ENCODE results near the gene MSI2.

The MSI2 gene

GRCh38 chr17:57516290-57517230, 260.2 kb downstream of the MSI2 start:
- DNase-seq (ENCODE audit: low read depth in 1 of 2, low spot score in 1 of 2), result no peak
- no peak for TF ChIP-seq JUND (IDR thresholded peaks at IDR 0.05; ENCODE audit: low read depth)
- in situ Hi-C loops (cut with HindIII; ENCODE audit: low pct_unique_long_range_greater_than_20kb, low sequenced_read_pairs), result no loop called here

DNA sequence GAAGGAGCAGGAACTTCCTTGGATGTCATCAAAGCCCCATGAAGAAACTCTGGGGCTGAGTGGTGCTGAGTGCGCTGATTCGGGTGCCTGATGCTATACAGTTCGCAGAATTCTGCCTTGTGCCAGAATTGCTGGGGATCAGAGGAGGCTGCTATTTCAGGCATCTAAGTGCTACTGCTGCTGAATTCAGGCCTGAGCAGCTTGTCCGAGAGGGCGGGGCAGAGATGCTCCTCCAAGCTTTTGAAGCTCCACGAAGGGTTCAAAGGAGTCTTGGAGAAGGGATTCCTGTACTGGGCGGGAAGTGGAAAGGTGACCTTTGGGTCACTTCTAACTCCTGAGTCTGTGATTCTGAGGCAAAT, 260.9 kb downstream of the MSI2 start:
- no peak for TF ChIP-seq JUND (IDR thresholded peaks at IDR 0.05; ENCODE audit: low read depth)
- DNase-seq (ENCODE audit: low read depth in 1 of 2, low spot score in 1 of 2), result no peak
- in situ Hi-C loops (cut with HindIII; ENCODE audit: low pct_unique_long_range_greater_than_20kb, low sequenced_read_pairs), result no loop called here

- in situ Hi-C loops (cut with HindIII; ENCODE audit: low pct_unique_long_range_greater_than_20kb, low sequenced_read_pairs), result no loop called here
- no peak for TF ChIP-seq JUND (IDR thresholded peaks at IDR 0.05; ENCODE audit: low read depth)
- no peak for DNase-seq (ENCODE audit: low read depth in 1 of 2, low spot score in 1 of 2)
Observed at GRCh38 chr17:57517632-57518456, 261.5 kb downstream of the MSI2 start.

DNA sequence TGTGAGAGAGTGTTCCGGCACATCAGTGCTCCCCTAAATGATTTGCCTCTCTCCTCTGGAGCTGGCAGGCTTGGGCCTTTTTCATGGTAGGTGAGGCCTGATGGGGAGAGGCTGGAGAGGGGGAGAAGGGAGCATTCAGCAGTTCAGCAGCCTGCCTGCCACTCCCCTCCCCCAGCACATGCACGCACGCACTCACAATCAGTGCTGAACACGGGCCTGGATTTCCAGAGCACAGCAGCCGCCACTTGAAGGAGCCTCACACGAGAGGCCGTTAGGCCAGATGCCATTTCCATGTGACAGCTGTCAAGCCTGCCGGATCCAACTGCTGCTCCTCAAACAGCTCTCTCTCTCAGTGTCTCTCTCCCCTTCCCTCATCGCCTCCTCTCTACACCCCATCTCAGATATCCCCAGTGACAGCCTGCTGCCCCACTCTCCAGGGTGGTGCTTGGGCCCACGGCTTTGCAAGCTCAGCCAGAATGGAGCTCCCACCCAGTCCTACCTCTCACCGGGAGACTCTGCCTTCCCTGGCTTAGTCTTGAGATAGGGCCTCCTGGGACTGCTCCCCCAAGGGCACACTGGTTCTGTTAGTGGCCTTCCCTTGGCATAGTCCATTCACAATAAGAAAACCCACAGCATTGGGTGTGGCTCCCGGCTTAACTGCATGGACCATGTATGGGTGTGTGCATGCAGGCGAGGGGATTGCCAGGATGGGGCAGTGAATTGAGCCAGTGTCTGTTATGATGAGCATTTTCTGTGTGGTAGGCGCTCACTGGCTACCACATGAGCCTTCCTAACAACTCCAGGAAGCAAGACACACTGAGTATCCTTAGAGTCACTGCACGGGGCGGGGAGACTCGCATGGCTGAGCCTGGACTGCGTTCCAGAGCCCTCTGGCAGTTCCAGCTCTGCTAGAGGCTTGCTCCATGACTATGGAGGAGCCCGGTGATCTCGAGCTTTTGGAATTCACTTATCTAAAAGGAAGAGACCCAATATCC, 262.6 kb downstream of the MSI2 start:
- no peak for DNase-seq (ENCODE audit: low read depth in 1 of 2, low spot score in 1 of 2)
- in situ Hi-C loops (cut with HindIII; ENCODE audit: low pct_unique_long_range_greater_than_20kb, low sequenced_read_pairs), result no loop called here
- no peak for TF ChIP-seq JUND (IDR thresholded peaks at IDR 0.05; ENCODE audit: low read depth)

DNA sequence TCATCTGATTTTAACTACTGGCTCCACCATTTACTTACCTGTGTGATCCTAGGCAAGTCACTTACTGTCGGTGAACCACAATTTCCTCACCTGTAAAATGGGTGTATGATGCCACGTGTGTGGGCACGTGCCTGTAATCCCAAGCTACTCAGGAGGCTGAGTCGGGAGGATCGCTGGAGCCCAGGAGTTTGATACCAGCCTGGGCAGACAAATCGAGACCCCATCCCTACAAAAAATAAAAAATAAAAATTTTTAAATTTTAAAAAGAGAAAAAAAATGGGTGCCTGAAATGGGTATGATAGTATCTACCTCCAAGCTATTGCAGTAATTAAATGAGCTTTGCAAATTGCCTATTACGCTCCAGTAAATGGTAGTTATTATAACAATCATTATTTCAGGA, 263.5 kb downstream of the MSI2 start:
- in situ Hi-C loops (cut with HindIII; ENCODE audit: low pct_unique_long_range_greater_than_20kb, low sequenced_read_pairs), result no loop called here
- no peak for TF ChIP-seq JUND (IDR thresholded peaks at IDR 0.05; ENCODE audit: low read depth)
- no peak for DNase-seq (ENCODE audit: low read depth in 1 of 2, low spot score in 1 of 2)

GRCh38 chr17:57521606-57522005, 265.3 kb downstream of the MSI2 start:
- in situ Hi-C loops (cut with HindIII; ENCODE audit: low pct_unique_long_range_greater_than_20kb, low sequenced_read_pairs), result no loop called here
- no peak for TF ChIP-seq JUND (IDR thresholded peaks at IDR 0.05; ENCODE audit: low read depth)
- no peak for DNase-seq (ENCODE audit: low read depth in 1 of 2, low spot score in 1 of 2)

DNA sequence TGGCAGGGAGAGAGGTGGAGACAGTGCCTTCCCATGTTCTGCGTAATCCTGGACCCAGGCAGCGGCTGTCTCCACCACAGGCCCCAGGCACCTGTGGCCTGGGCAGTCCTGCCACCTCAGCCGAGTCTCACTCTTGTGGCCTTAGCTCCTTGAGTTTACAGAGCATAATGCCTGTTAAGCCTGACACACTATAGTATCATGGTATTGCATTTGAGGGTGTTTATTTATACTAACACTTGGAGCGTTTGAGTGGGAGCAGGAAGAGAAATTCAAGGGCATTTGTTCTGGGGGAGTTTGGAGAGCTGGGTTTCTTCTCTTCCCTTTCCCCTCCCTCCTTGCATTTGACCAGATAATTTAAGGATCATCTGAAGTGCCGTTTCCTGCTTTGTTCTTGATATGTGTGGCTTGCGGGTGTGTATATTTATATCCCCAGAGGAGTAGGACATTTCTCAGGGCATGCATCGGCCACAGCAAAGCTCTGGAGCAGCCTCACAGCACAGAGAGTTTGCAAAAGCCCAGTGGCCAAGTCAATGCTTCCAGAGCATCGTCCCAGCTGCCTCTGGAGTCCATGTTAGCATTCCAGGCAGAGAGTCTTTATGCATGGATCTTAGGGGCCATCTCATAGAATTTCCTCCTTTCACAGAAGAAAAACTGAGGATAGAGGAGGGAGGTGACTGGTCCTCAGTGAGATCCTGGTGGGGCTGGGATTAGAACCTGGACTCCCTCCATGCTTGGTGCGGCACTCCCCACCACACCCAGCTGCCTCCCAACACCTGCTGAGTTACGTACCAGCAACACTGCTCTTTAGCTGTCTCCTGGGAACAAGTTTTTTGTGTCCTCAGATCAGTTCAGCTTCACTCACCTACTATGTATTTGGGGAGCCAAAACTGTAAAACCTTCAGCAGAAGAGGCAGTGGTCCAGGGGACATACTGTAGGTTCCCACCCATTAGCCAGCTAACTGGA, 266.0 kb downstream of the MSI2 start:
- DNase-seq (ENCODE audit: low read depth in 1 of 2, low spot score in 1 of 2), result no peak
- in situ Hi-C loops (cut with HindIII; ENCODE audit: low pct_unique_long_range_greater_than_20kb, low sequenced_read_pairs), result no loop called here

DNA sequence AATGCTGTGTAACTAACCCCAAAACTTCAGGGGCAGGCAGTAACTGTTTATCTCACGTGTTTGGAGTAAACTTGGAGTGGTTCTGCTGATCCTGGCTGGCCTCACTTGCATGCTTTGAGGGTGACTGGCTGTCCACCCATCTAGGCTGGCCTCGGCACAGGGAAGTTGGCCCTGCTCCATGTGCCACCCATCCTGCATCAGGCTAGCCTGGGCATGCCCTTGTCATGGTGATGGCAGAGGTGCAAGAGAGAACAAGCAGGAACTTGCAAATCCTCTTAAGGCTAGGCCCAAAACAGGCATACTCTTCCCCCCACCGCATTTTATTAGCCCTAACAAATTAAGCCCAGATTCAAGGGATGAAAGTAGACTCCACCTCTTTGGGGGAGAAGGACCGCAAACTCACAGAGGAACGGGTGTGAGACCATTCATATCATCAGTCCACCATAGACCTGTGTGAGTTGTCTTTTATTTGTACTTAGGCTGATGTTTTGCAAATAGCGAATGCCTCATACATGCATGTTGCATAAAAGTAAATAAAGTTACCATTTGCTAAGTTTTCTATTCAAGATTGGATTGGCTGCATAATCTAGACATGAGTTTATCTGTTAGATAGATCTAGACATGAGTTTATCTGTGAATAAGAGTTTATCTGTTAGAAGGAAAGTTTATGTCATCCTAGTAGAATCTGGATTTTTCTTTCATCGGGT, 267.8 kb downstream of the MSI2 start:
- in situ Hi-C loops (cut with HindIII; ENCODE audit: low pct_unique_long_range_greater_than_20kb, low sequenced_read_pairs), result no loop called here
- peak in 1 of 2 experiments; percentile 79 for DNase-seq (ENCODE audit: low read depth in 1 of 2, low spot score in 1 of 2)
- TF ChIP-seq JUND (IDR thresholded peaks at IDR 0.05; ENCODE audit: low read depth), result no peak

More for the DNA sequence above, 266.0 kb downstream of the MSI2 start:
- no peak for TF ChIP-seq JUND (IDR thresholded peaks at IDR 0.05; ENCODE audit: low read depth)

- in situ Hi-C loops (cut with HindIII; ENCODE audit: low pct_unique_long_range_greater_than_20kb, low sequenced_read_pairs), result no loop called here
- no peak for DNase-seq (ENCODE audit: low read depth in 1 of 2, low spot score in 1 of 2)
- TF ChIP-seq JUND (IDR thresholded peaks at IDR 0.05; ENCODE audit: low read depth), result no peak
Observed at GRCh38 chr17:57524839-57525568, 268.7 kb downstream of the MSI2 start.
